ENCODE measurements around the gene TECPR1. TPM values are rescaled to one million over a fixed set of nuclear protein-coding genes. Genes with fewer than 3 reads are reported as not detected.

The TECPR1 gene
- total RNA-seq, 1 experiment from 2014 or later = 21.5 TPM

- TF ChIP-seq, protein P1, sequence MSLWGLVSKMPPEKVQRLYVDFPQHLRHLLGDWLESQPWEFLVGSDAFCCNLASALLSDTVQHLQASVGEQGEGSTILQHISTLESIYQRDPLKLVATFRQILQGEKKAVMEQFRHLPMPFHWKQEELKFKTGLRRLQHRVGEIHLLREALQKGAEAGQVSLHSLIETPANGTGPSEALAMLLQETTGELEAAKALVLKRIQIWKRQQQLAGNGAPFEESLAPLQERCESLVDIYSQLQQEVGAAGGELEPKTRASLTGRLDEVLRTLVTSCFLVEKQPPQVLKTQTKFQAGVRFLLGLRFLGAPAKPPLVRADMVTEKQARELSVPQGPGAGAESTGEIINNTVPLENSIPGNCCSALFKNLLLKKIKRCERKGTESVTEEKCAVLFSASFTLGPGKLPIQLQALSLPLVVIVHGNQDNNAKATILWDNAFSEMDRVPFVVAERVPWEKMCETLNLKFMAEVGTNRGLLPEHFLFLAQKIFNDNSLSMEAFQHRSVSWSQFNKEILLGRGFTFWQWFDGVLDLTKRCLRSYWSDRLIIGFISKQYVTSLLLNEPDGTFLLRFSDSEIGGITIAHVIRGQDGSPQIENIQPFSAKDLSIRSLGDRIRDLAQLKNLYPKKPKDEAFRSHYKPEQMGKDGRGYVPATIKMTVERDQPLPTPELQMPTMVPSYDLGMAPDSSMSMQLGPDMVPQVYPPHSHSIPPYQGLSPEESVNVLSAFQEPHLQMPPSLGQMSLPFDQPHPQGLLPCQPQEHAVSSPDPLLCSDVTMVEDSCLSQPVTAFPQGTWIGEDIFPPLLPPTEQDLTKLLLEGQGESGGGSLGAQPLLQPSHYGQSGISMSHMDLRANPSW (CRISPR knock-in tag; conservative IDR thresholded peaks at IDR 0.05; ENCODE audit: low read depth) = no peak
- TF ChIP-seq SP1 (CRISPR knock-in tag; conservative IDR thresholded peaks at IDR 0.05) = no peak
- no peak for TF ChIP-seq NR3C1 (CRISPR knock-in tag; conservative IDR thresholded peaks at IDR 0.05; ENCODE audit: low read depth)
- TF ChIP-seq ARID4B (CRISPR knock-in tag; IDR thresholded peaks at IDR 0.05; ENCODE audit: borderline replicate concordance) = no peak
- TF ChIP-seq, protein P2, sequence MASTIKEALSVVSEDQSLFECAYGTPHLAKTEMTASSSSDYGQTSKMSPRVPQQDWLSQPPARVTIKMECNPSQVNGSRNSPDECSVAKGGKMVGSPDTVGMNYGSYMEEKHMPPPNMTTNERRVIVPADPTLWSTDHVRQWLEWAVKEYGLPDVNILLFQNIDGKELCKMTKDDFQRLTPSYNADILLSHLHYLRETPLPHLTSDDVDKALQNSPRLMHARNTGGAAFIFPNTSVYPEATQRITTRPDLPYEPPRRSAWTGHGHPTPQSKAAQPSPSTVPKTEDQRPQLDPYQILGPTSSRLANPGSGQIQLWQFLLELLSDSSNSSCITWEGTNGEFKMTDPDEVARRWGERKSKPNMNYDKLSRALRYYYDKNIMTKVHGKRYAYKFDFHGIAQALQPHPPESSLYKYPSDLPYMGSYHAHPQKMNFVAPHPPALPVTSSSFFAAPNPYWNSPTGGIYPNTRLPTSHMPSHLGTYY (CRISPR knock-in tag; IDR thresholded peaks at IDR 0.05) = no peak
- no peak for TF ChIP-seq FOXP1 (CRISPR knock-in tag; IDR thresholded peaks at IDR 0.05; ENCODE audit: borderline replicate concordance)
- no peak for TF ChIP-seq GRHL2 (CRISPR knock-in tag; IDR thresholded peaks at IDR 0.05; ENCODE audit: insufficient replicate concordance, severe bottlenecking)
Measured at GRCh38 chr7:98236355-98237185, 15.5 kb downstream of the TECPR1 start (continued).

DNA sequence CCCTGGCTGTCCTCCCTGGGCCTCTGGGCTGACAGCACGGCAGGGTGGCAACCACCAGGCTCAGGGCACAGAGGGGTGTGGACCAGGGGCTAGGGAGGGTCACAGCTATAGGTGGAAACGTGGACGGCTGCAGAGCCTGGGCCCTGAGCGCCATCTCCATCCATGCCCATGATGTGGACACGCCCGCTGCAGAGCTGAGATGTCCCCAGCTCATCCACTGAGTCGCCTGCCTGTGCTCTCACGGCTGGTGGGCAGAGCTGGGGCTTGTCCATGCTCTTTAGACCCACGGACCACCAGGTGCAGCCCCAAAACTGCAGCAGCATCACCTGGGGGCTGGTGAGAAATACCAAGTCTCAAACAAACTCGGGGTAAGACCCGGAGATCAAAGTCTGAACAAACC is 16.1 kb downstream of the TECPR1 start:
- H3K36me3 Mint-ChIP-seq = no peaks in the 10 kb centered on the region
- POLR2A ChIA-PET = no interaction called here
- H3K27me3 Mint-ChIP-seq (ENCODE audit: low read depth) = no peaks in the 10 kb centered on the region
- ATAC-seq (no peak), DNase-seq (ENCODE audit: low spot score) (no peak)
- H3K9me3 Mint-ChIP-seq = no peaks in the 10 kb centered on the region
- no peaks in the 10 kb centered on the region for H3K4me1 Mint-ChIP-seq
- H3K4me3 Mint-ChIP-seq = no peak overlapping the region
- CTCF ChIA-PET = no interaction called here
- H3K27ac Mint-ChIP-seq = no peak overlapping the region
- TF ChIP-seq NR1H2 (CRISPR knock-in tag; IDR thresholded peaks at IDR 0.05) (no peak), TP53 (CRISPR knock-in tag; IDR thresholded peaks at IDR 0.05) (no peak), E2F4 (CRISPR knock-in tag; IDR thresholded peaks at IDR 0.05; ENCODE audit: borderline replicate concordance, low read depth) (no peak), ZNF138 (CRISPR knock-in tag; conservative IDR thresholded peaks at IDR 0.05) (no peak), IRF1 (CRISPR knock-in tag; IDR thresholded peaks at IDR 0.05) (no peak), MXD4 (CRISPR knock-in tag; IDR thresholded peaks at IDR 0.05; ENCODE audit: borderline replicate concordance) (no peak), ZNF532 (CRISPR knock-in tag; IDR thresholded peaks at IDR 0.05; ENCODE audit: borderline replicate concordance) (no peak), MAX (CRISPR knock-in tag; IDR thresholded peaks at IDR 0.05) (no peak), JAZF1 (CRISPR knock-in tag; IDR thresholded peaks at IDR 0.05) (no peak)
- TF ChIP-seq, protein P3, sequence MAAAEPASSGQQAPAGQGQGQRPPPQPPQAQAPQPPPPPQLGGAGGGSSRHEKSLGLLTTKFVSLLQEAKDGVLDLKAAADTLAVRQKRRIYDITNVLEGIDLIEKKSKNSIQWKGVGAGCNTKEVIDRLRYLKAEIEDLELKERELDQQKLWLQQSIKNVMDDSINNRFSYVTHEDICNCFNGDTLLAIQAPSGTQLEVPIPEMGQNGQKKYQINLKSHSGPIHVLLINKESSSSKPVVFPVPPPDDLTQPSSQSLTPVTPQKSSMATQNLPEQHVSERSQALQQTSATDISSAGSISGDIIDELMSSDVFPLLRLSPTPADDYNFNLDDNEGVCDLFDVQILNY (CRISPR knock-in tag; IDR thresholded peaks at IDR 0.05) = no peak
- TF ChIP-seq, protein P4, sequence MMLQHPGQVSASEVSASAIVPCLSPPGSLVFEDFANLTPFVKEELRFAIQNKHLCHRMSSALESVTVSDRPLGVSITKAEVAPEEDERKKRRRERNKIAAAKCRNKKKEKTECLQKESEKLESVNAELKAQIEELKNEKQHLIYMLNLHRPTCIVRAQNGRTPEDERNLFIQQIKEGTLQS (CRISPR knock-in tag; conservative IDR thresholded peaks at IDR 0.05) = no peak
